Measurements from ENCODE around the gene POMT1.

DNA sequence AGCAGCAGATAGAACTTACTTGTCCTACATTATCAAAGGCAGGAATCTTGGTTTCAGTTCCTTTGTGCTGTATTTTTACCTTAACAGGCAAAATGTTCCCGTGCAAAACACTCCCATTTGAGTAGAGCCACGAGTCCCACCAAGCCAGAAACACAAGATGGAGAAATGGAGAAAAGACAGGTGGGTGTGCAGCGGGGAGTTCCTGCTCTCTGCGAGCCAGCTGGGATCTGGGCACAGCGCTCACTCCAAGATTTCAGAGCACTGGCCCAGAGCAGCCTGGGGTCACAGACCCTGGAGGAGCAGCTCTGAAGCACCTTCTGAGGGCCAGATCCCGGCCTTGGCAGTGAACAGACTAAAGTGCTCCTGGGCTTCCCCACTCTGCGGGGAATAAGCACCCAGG, 25.5 kb downstream of the POMT1 start:
- TF ChIP-seq, protein P1, sequence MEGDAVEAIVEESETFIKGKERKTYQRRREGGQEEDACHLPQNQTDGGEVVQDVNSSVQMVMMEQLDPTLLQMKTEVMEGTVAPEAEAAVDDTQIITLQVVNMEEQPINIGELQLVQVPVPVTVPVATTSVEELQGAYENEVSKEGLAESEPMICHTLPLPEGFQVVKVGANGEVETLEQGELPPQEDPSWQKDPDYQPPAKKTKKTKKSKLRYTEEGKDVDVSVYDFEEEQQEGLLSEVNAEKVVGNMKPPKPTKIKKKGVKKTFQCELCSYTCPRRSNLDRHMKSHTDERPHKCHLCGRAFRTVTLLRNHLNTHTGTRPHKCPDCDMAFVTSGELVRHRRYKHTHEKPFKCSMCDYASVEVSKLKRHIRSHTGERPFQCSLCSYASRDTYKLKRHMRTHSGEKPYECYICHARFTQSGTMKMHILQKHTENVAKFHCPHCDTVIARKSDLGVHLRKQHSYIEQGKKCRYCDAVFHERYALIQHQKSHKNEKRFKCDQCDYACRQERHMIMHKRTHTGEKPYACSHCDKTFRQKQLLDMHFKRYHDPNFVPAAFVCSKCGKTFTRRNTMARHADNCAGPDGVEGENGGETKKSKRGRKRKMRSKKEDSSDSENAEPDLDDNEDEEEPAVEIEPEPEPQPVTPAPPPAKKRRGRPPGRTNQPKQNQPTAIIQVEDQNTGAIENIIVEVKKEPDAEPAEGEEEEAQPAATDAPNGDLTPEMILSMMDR (IDR thresholded peaks at IDR 0.05), result no peak
- TF ChIP-seq EP300 (IDR thresholded peaks at IDR 0.05), result no peak
- no peak for TF ChIP-seq POLR2A (IDR thresholded peaks at IDR 0.05)
